HUES6 (cell line): ENCODE measurements around the gene TNFRSF13B.

Source experiments
- H3K27ac ChIP-seq: 2 replicates; pipeline ENCODE4 v1.7.0; 2013; ENCODE audit warnings: low read depth, mild to moderate bottlenecking, low read length, inconsistent platforms
- H3K27me3 ChIP-seq: 2 replicates; pipeline ENCODE4 v1.6.1; 2013; ENCODE audit warnings: low read length; ENCODE audit not compliant: control insufficient read depth, insufficient read depth
- H3K36me3 ChIP-seq: 2 replicates; pipeline ENCODE4 v1.6.1; 2013; ENCODE audit warnings: low read length; ENCODE audit not compliant: control insufficient read depth, insufficient read depth
- H3K4me1 ChIP-seq: 2 replicates; pipeline ENCODE4 v1.6.1; 2013; ENCODE audit warnings: low read length; ENCODE audit not compliant: control insufficient read depth, insufficient read depth
- H3K4me3 ChIP-seq: 2 replicates; pipeline ENCODE4 v1.5.1; 2013; ENCODE audit warnings: low read depth, low read length
- H3K9ac ChIP-seq: one replicate; pipeline ENCODE4 v1.6.1; 2013; ENCODE audit warnings: mild to moderate bottlenecking, low read length
- H3K9me3 ChIP-seq: 2 replicates; pipeline ENCODE4 v1.6.1; 2013; ENCODE audit warnings: low read depth, low read length; ENCODE audit not compliant: control insufficient read depth, insufficient read depth

The TNFRSF13B gene

GRCh38 chr17:16989953-16990860, 18.3 kb upstream of the TNFRSF13B start:
- Histone ChIP-seq H3K27ac (no peak overlapping the region), H3K4me1 (peaks cover 11% of the 10 kb centered on the region; the same call in 1 of the 2 replicates), H3K4me3 (no peak overlapping the region), H3K9me3 (no peaks in the 10 kb centered on the region), H3K9ac (no peak overlapping the region), H3K36me3 (no peaks in the 10 kb centered on the region), H3K27me3 (no peaks in the 10 kb centered on the region)

- H3K36me3 ChIP-seq = no peaks in the 10 kb centered on the region
- no peaks in the 10 kb centered on the region for H3K9me3 ChIP-seq
- no peak overlapping the region for H3K9ac ChIP-seq
- peaks cover 11% of the 10 kb centered on the region; the same call in 1 of the 2 replicates for H3K4me1 ChIP-seq
- H3K4me3 ChIP-seq = no peak overlapping the region
- H3K27me3 ChIP-seq = no peaks in the 10 kb centered on the region
- no peak overlapping the region for H3K27ac ChIP-seq
These were observed 17.5 kb upstream of the TNFRSF13B start for GRCh38 chr17:16989230-16989952.

GRCh38 chr17:16988749-16989229, 16.9 kb upstream of the TNFRSF13B start:
- no peaks in the 10 kb centered on the region for H3K36me3 ChIP-seq
- H3K9me3 ChIP-seq = no peaks in the 10 kb centered on the region
- H3K4me3 ChIP-seq = no peak overlapping the region
- peaks cover 11% of the 10 kb centered on the region; the same call in 1 of the 2 replicates for H3K4me1 ChIP-seq
- H3K27ac ChIP-seq = no peak overlapping the region
- no peak overlapping the region for H3K9ac ChIP-seq
- no peaks in the 10 kb centered on the region for H3K27me3 ChIP-seq

- Histone ChIP-seq H3K27ac (no peak overlapping the region), H3K9ac (no peak overlapping the region), H3K4me3 (no peak overlapping the region)
These were observed 16.1 kb upstream of the TNFRSF13B start for GRCh38 chr17:16987830-16988601.

GRCh38 chr17:16987066-16987829, 15.3 kb upstream of the TNFRSF13B start:
- Histone ChIP-seq H3K36me3 (no peaks in the 10 kb centered on the region), H3K27me3 (no peaks in the 10 kb centered on the region), H3K9ac (no peak overlapping the region), H3K4me3 (no peak overlapping the region), H3K27ac (no peak overlapping the region), H3K9me3 (no peaks in the 10 kb centered on the region), H3K4me1 (peaks cover 11% of the 10 kb centered on the region; the same call in 1 of the 2 replicates)

More at GRCh38 chr17:16987830-16988601, 16.1 kb upstream of the TNFRSF13B start:
- no peaks in the 10 kb centered on the region for H3K9me3 ChIP-seq
- H3K27me3 ChIP-seq = no peaks in the 10 kb centered on the region
- H3K4me1 ChIP-seq = peaks cover 11% of the 10 kb centered on the region; the same call in 1 of the 2 replicates
- H3K36me3 ChIP-seq = no peaks in the 10 kb centered on the region

GRCh38 chr17:16986391-16986790, 14.5 kb upstream of the TNFRSF13B start:
- no peaks in the 10 kb centered on the region for H3K36me3 ChIP-seq
- no peaks in the 10 kb centered on the region for H3K9me3 ChIP-seq
- H3K9ac ChIP-seq = no peak overlapping the region
- no peaks in the 10 kb centered on the region for H3K27me3 ChIP-seq
- H3K27ac ChIP-seq = no peak overlapping the region
- peaks cover 11% of the 10 kb centered on the region; the same call in 1 of the 2 replicates for H3K4me1 ChIP-seq
- no peak overlapping the region for H3K4me3 ChIP-seq

GRCh38 chr17:16981928-16982327, 10.0 kb upstream of the TNFRSF13B start:
- H3K4me3 ChIP-seq = no peak overlapping the region
- no peak overlapping the region for H3K9ac ChIP-seq
- H3K4me1 ChIP-seq = peaks cover 4% of the 10 kb centered on the region; the same call in 1 of the 2 replicates
- H3K27ac ChIP-seq = no peak overlapping the region
- H3K9me3 ChIP-seq = 0 out of 2 replicates have a peak, but pooled peaks cover 4% of the 10 kb centered on the region
- H3K36me3 ChIP-seq = no peaks in the 10 kb centered on the region
- no peaks in the 10 kb centered on the region for H3K27me3 ChIP-seq

- Histone ChIP-seq H3K4me1 (no peaks in the 10 kb centered on the region; the same call in 1 of the 2 replicates), H3K9ac (no peak overlapping the region), H3K36me3 (no peaks in the 10 kb centered on the region), H3K4me3 (no peak overlapping the region), H3K27ac (no peak overlapping the region), H3K27me3 (no peaks in the 10 kb centered on the region), H3K9me3 (0 out of 2 replicates have a peak, but pooled peaks cover 4% of the 10 kb centered on the region)
These were observed 9.2 kb upstream of the TNFRSF13B start for GRCh38 chr17:16980813-16981731.

GRCh38 chr17:16980061-16980460, 8.1 kb upstream of the TNFRSF13B start:
- Histone ChIP-seq H3K27me3 (no peaks in the 10 kb centered on the region), H3K4me3 (no peak overlapping the region), H3K27ac (no peak overlapping the region), H3K36me3 (no peaks in the 10 kb centered on the region), H3K4me1 (no peaks in the 10 kb centered on the region; the same call in 1 of the 2 replicates), H3K9ac (no peak overlapping the region), H3K9me3 (0 out of 2 replicates have a peak, but pooled peaks cover 4% of the 10 kb centered on the region)
